GM12865 (cell line): Measurements from ENCODE around the gene LIPE.
A peak's percentile ranks its signal among the peaks of the same experiment; 100 is the strongest.

Experiments used
- DNase-seq: peaks from one replicate; pipeline ENCODE4 v3.0.0; 2010; ENCODE audit warnings: low read depth
- H3K4me3 ChIP-seq: 2 replicates; pipeline ENCODE4 v1.5.1; 2011; ENCODE audit warnings: mild to moderate bottlenecking, low read depth, low read length, control low read depth
- TF ChIP-seq, protein P1 (sequence below): IDR thresholded peaks from 2 replicates; pipeline ENCODE4 v1.5.1; 2011; ENCODE audit warnings: low read length, control low read depth, low read depth, inconsistent platforms; ENCODE audit not compliant: insufficient read depth; ENCODE audit errors: missing control alignments

LIPE gene

GRCh38 chr19:42443944-42444398 lies 16.8 kb upstream of the LIPE start:
- H3K4me3 ChIP-seq, result no peak overlapping the region
- TF ChIP-seq, protein P1, sequence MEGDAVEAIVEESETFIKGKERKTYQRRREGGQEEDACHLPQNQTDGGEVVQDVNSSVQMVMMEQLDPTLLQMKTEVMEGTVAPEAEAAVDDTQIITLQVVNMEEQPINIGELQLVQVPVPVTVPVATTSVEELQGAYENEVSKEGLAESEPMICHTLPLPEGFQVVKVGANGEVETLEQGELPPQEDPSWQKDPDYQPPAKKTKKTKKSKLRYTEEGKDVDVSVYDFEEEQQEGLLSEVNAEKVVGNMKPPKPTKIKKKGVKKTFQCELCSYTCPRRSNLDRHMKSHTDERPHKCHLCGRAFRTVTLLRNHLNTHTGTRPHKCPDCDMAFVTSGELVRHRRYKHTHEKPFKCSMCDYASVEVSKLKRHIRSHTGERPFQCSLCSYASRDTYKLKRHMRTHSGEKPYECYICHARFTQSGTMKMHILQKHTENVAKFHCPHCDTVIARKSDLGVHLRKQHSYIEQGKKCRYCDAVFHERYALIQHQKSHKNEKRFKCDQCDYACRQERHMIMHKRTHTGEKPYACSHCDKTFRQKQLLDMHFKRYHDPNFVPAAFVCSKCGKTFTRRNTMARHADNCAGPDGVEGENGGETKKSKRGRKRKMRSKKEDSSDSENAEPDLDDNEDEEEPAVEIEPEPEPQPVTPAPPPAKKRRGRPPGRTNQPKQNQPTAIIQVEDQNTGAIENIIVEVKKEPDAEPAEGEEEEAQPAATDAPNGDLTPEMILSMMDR, result no peak
- DNase-seq, result no peak

DNA sequence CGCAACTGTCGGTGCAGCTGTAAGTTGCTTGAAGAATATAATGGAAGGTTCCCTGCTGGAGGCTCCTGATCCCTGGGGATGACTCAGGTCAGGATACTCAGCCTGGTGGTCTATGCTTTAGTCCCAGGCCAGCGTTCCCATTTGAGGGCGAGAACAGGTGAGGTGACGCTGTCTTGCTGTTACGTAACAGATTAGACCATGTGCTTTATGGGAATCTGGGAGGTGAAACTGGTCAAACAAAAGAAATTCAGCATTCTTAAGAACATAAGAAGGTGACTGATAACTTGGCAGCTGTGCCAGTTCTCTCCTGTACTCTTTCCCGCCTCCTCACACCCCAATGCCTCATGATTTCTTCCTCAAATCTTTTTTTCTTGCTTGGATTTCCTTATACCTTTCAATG lies 15.6 kb upstream of the LIPE start, which contains the start of gene CXCL17:
Gene CXCL17 (minus strand): TSS at position 114 of the 400 bp plus-strand sequence. CDS start 114 bp downstream, outside the sequence.
- no peak within 1 kb of the TSS for H3K4me3 ChIP-seq
- TF ChIP-seq, protein P1, result no peak
- DNase-seq, result no peak

GRCh38 chr19:42441049-42441445 lies 13.9 kb upstream of the LIPE start:
- DNase-seq, result no peak
- no peak overlapping the region for H3K4me3 ChIP-seq
- TF ChIP-seq, protein P1, result no peak

DNA sequence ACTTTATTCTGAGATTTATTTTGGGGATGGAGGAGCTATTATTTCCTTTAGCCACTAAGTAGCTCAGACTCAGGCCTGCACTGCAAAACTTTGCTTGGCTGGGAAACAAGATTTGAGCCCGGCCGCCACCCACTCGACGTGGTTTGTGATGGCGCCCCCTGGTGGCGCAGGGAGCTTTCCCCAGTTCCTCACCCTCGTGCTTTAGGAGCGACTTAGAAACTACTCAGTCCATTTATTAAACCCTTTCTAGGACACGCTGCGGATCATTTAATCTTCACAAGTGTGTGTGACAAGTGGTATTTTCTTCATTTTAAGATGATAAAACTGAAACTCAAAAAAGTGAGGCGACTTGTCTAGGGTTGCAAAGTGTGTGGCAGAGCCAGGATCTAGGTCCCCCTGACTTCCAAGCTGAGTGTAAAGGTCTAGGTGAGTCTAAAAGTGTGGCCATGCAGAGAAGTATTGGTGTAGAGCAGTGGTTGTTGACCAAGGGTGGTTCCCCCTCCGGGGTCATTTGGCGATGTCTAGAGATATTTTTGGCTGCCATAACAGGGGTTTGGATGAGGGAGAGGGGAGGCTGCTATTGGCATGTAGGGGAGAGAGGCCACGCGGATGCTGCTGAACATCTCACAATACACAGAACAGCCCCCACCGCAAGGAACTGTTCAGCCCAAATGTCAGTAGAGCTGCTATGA lies 13.3 kb upstream of the LIPE start:
- TF ChIP-seq, protein P1, result peak; percentile 95
- DNase-seq, result peak; percentile 80
- H3K4me3 ChIP-seq, result no peak overlapping the region

- H3K4me3 ChIP-seq, result no peak overlapping the region
- DNase-seq, result no peak
- TF ChIP-seq, protein P1, result no peak
Measured at GRCh38 chr19:42436006-42436405, 8.8 kb upstream of the LIPE start.

DNA sequence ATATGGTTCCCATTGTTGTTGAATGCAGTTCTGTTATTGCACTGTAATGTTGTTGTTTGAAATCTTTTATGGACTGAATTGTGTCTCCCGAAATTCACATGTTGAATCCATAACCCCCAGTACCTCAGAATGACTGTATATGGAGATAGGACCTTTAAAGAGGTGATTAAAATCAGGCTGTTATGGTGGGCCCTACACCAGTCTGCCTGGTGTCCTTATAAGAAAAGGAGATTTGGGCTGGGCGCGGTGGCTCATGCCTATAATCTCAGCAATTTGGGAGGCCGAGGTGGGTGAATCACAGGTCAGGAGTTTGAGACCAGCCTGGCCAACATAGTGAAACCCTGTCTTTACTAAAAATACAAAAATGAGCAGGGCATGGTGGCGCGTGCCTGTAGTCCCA lies 8.1 kb upstream of the LIPE start:
- no peak overlapping the region for H3K4me3 ChIP-seq
- TF ChIP-seq, protein P1, result no peak
- no peak for DNase-seq
